Testis (tissue), 2 donors: ENCODE measurements around the gene TMEM256.

Source experiments
- POLR2A ChIP-seq: fragments of 450-650 bp; IDR thresholded peaks from one replicate; pipeline ENCODE4 v1.6.1; 2017; ENCODE audit warnings: antibody characterized with exemption, mild to moderate bottlenecking, moderate library complexity
- TF ChIP-seq, protein P1 (sequence below), 3 experiments: fragments of 450-650 bp in 2 of 3; fragments of 200-600 bp in 1 of 3; sonication (generic) in 1 of 3; IDR thresholded peaks; one replicate each; pipeline ENCODE4 v1.5.1; 2016 to 2019; ENCODE audit warnings: antibody characterized with exemption in 3 of 3, mild to moderate bottlenecking in 2 of 3, moderate library complexity in 1 of 3

GRCh38 chr17:7409716-7410115 is 5.8 kb upstream of the TMEM256 start:
- TF ChIP-seq POLR2A, result no peak
- TF ChIP-seq, protein P1, sequence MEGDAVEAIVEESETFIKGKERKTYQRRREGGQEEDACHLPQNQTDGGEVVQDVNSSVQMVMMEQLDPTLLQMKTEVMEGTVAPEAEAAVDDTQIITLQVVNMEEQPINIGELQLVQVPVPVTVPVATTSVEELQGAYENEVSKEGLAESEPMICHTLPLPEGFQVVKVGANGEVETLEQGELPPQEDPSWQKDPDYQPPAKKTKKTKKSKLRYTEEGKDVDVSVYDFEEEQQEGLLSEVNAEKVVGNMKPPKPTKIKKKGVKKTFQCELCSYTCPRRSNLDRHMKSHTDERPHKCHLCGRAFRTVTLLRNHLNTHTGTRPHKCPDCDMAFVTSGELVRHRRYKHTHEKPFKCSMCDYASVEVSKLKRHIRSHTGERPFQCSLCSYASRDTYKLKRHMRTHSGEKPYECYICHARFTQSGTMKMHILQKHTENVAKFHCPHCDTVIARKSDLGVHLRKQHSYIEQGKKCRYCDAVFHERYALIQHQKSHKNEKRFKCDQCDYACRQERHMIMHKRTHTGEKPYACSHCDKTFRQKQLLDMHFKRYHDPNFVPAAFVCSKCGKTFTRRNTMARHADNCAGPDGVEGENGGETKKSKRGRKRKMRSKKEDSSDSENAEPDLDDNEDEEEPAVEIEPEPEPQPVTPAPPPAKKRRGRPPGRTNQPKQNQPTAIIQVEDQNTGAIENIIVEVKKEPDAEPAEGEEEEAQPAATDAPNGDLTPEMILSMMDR (IDR thresholded peaks at IDR 0.05), result no peak
